NCI-H526 (cell line): ENCODE measurements around the gene ADRA2C.

Source experiments
- DNase-seq, 2 experiments: peaks; one replicate each; lab custom pipeline; 2025; lab: John Stamatoyannopoulos, UW

Gene ADRA2C

DNA sequence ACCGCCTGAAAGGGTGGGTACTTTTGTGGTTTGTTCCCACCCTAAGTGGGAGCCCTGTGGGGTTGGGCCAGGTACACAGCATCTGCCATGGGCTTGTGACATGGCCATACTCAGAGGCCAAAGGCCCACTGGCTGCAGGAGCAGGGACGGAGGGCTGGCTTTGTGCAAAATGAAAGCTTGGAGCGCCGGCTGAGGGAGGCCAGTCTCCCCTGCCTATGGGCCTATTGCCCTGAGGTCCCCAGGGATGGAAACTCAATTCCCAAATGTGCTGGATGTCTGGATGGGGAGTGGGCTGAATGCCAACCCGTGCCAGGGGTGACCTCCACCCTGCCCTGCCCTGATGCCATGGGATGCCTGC is 10.8 kb downstream of the ADRA2C start:
- DNase-seq, result no peak

DNA sequence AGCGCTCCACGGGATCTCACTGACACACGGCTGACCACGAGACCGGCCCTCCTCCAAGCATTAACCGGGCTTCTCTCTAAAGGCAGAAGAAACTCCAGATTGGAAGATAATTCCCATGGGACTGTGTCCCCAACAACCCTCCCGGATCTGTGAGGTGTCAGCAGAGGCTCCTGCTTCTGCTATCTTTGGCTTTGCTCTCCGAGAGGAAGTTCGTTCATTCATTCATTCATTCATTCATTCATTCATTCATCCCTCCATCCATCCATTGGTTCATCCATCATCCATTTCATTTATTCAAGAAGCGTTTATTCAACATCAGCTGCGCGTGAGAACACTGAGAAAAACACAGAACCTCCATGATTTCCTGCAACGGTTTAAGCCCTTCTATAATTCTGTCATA is 11.5 kb downstream of the ADRA2C start:
- no peak for DNase-seq

DNA sequence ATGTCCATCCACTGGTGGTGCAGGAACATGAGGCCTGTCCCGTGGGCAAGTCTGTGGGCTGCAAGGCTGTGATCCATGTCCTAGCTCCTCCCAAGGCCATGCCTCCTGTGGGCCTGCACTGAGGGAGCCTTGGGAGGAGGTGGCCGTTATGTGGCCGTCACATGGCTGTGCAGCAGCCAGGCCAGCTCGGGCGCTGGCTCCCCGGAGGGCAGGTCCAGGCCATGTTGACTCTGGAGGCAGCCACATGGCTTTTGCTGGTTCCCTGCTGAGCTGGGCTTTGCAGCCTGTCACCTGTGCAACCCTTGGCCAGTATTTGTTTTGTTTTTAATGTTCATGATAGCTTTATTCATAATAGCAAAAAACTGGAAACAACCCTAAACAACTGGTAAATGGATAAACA is 13.3 kb downstream of the ADRA2C start:
- DNase-seq, result no peak

DNA sequence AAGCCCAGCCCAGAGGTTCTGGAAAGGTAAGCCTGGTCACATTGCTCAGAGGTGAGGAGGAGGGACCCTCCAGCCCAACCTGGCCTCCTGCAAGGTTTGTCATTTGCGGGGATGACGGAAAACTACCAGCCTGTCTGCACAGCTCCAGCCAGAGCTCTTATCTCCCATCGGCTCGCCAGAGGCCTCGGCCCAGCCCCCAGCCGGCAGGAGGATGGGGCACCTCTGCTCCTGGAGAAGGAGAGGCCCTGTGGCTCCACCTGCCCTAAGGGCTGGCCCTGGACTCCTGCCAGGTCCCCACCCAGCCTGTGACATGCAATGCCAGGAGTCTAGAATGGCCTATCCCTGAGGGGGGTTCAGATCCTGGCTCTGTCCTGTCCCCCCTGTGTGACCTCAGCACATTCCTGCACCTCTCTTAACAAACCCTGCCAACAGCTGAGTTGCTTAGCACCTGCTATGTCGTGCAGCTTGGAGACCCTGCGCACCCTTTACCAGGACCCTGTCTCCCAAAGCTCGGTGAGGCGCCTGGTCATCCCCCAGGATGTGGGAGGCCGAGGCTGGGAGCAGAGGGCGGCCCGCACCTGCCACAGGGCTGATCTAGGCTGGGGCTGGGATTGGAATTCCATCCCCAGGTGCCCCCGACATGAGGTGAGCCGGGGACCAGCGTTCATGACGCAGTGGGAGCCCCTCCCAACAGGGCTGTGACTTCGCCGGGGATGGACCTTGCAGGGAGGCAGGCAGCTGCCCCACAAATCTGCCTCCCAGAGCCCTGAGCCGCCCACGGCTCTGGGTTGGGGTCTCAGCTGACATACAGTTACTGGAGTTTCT is 14.4 kb downstream of the ADRA2C start:
- peak in 1 of 2 experiments; percentile 52 for DNase-seq

DNA sequence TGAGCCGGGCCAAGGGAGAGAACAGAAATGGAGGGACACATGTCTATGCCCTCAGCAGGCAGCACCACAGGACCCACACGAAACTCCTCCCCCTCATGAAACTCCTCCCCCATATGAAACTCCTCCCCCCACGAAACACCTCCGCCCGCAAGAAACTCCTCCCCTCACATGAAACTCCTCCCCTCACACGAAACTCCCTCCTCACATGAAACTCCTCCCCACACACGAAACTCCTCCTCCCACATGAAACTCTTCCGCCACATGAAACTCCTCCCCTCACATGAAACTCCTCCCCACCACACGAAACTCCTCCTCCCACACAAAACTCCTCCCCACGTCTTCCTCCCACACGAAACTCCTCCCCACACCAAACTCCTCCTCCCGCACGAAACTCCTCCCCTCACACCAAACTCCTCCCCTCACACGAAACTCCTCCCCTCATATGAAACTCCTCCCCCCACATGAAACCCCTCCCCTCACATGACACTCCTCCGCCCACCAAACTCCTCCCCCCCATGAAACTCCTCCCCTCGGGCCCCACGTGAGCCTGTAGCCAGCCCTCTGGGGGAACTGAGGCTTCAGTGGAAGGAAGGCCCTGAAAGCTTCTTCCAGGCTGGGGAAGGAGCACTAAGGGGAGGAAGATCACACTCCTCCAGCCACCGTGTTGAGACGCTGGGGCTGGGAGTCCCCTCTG is 15.2 kb downstream of the ADRA2C start:
- no peak for DNase-seq

DNA sequence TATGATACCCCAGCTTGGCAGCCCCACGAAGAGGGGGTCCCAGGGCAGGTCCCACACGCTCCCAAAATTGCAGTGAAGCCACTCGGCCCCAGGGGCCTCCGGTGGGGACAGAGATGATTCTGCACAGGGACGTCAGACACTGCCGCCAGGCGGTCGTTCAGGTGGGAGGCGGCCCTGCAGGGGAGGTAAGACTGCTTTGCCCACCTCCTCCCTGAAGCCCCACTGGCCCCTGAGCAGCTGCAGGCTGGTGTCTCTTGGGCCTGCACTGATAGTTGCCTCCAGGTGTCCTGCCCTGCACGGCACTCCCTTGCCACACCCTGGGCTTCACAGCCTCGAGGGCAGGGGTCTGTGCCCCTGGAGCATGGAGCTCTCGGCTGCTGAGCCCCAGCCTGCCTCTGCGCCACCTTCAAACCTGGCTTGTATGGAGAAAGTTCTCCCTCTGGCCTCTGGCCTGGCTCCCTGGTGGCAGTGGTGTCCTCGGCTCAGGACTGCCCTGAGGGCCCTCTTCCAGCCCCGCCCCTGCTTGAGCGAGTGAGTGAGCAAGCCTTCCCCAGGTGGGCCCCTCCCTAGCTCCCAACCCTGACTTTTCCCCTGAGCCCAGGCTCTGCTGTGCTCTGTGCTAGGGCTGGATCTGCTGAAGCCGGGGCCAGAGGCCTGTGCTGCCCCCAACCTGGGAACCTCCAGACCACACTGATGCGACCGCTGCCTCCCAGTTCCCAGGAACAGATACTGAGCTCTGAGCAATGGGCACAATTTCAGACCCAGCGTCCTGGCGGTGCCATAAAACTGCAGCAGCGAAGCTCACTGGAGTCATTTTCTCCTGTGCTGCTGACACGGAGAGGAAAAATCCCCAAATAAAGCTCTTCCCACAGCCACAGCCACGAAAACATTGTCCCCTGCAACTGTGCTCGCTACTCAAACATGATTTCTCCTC is 16.1 kb downstream of the ADRA2C start:
- peak in 1 of 2 experiments; percentile 28 for DNase-seq

DNA sequence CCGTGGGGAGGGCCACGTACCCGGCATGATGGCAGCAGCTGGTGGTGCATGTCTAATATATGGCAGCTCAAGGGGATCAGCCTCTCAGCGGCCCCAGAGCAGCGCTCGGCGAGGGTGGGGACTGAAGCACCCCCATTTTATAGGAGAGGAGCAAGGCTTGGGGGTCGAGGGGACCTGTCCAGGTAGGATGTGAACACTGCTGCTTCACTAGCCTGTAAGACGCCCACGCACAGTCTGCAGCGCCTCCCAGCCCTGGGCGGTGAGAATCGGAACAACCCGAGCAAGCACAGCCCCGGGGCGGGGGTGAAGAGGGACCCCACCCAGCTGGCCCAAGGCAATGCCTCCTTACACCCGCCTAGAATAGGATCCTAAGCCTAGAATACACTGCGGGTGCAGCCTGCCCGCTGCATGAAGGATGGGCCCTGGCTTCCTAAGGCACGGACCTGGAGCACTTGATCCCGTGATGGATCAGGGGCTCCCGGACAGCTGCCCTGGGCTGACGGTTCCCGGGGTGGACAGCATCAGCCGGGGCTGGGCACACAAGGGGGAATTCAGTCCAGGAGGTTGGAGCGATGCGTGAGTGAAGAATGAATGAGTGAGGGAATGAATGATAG is 17.6 kb downstream of the ADRA2C start:
- peak; percentile 35 to 83 for DNase-seq

DNA sequence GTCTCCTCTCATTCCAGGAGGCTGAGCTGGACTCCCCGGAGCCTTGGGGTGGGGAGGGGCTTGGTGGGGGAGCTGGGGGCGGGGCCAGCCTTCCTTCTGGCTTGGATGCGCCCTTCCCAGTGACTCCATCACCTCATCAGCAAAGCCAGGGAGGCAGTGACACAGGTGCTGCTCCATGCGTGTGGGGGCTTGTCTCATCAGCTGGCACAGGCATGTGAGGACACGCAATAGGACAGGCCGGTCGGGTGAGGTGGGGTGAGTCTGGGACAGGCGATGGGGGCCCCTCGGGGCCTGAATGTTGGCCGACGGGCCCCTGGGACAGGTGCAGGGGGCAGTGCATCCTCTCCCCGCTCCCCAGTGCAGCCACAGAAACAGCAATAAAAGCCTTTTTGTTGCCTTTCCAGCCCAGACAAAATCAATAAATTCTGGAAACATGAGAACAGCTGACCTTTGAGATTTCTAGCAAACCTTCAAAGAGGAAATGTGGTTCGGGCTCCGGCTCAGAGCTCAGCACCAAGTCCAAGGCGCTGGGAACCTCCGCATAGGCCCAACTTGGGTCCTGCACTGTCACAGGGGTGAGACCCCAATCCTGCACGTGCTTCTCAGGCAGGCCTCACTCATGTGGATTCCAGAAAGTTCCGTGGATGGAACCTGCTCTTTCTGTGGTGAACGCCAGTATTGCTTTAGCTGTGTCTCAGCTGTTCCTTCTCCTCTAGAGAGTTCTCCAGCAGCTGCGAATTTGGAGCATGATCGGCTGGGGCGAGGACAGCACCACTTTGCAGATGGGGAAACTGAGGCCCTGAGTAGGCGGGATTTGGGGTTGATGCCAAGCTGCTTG is 18.5 kb downstream of the ADRA2C start:
- peak; percentile 75 to 85 for DNase-seq

DNA sequence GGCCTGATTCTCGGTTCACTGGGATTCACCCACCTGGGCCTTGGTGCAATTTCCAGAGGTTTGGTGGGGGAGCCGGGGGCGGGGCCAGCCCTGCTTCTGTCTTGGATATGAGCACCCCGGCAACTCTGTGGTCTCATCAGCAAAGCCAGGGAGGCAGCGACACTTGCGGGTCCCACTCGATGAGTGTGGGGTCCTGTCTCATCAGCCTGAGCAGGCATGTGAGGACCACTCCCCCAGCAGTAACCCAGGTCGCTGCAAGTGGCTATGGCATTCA is 19.0 kb downstream of the ADRA2C start:
- no peak for DNase-seq

DNA sequence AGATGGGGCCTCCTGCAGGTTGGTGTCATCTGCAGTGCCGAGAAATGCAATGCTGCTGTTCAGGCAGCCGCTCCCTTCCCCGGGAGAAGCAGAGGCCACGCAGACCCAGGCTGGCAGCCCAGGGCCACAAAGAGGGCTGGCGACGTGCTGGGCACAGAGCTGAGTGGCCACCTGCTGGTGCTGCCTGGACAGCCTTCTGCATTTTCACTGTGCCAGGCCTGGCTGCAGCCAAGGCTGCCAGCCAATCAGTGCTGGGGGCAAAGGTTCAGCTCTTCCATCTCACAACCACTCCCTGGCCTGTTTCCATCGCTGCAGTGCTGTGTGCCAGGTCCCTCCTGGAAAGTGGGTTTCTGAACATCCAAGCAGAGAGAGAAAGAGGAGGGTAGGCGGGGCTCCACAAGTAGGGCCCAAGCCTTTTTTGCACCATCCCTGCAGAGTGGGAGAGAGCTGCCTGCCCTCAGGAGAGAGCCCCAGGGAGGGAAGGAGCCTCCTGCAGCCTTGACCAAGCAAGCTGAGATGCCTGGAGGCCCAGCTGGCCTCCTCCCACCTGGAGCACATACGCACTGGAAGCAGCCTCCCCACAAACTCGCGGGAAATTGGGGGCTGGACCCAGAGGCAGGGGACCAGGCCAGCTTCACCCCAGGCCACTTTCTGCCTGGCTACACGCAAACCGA is 20.1 kb downstream of the ADRA2C start:
- DNase-seq, result peak in 1 of 2 experiments; percentile 59

DNA sequence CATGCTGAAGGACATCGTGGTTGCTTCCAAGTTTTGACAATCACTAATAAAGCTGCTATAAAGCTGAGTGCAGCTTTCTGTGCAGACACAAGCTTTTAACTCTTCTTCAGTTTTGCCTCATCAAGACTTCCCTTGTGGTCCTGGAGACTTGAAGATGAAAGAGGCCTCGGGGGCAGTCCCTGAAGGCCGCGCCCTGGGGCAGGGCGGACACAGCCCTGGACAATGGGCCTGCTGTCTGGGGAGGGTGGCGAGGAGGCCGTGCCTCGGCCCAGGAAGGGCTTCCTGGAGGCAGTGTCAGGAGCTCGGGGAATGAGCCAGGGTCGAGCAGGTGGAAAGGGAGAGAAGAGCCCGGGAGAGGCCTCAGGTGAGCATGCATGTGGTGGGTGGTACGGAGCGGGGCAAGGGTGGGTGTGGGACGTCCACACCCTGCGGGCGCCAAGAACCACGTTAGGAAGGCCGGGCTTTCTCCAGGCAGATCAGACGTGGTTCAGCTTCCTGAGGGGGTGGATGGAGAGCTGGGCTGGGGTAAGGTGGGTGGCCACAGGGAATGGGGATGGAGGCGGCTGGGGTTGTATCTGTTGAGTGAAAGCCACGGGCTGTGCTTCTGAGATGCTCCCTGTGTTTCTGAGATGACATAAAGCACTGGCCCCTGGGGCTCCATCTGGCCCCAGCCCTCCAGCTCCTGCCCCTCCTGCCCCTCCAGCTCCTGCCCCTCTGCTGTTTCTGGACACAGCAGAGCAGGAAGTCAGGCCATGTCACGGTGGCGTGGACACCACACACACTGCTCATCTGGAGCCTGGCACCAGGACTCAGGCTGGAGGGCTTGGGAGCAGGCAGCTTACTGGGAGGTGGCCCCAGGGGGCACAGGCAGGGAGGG is 21.5 kb downstream of the ADRA2C start:
- DNase-seq, result no peak

DNA sequence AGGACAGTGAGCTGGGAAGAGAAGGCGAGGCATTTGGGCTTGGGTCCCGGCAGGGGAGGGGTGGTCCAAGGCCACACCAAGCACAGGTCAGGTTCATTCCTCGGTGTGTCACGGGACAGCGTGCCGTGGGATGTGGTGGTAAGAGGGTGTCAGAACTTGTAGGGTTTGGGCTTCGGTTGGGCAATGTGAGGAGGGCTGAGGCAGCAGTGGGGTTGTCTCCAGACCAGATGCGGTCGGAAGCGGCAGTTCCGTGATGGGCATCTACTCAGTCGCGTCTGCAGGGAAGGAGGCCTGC is 22.1 kb downstream of the ADRA2C start:
- DNase-seq, result no peak

DNA sequence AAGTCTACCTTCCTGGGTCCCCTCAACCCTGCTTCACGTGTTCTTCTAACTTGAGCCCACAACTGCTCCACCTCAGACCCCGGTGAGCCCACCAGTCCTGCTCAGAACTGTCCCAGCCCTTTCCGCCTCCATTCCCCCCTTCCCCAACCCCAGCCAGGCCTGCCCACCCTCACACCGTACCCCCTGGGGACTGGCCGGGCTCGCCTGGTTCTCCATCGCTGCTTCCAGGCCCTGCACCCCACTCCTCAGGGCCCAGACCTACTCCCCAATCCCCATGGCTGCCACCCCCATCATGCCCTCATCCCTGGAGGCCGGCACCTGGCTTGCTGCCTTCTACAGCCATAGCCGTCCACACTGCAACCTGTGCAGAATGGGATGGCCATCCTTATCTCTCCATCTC is 23.4 kb downstream of the ADRA2C start:
- DNase-seq, result no peak

DNA sequence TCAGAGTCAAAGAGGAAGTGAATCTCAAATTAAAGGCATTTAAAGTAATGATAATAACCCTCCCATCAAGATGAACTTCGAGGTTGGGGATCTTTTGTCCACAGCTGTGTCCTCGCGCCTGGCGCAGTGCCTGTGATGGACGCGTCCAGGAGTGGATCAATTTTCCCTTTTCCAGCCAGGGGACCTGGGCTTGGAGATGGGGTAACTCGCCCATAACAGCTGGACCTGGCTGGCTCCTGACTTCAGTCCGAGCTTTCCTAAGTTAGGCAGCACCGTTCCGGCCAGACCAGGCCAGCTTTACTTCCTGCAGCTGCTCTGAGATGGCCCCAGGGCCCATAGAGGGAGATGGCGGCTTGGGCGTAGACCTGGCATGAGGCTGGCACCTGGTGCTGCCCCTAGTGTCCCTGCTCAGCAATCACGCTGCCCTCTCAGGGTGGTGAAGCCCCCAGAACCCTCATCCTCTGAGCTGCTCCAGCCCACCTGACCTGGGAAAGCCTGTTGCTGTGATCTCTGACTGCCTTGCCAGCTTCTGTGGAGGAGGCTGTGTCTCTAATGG is 23.9 kb downstream of the ADRA2C start:
- no peak for DNase-seq

DNA sequence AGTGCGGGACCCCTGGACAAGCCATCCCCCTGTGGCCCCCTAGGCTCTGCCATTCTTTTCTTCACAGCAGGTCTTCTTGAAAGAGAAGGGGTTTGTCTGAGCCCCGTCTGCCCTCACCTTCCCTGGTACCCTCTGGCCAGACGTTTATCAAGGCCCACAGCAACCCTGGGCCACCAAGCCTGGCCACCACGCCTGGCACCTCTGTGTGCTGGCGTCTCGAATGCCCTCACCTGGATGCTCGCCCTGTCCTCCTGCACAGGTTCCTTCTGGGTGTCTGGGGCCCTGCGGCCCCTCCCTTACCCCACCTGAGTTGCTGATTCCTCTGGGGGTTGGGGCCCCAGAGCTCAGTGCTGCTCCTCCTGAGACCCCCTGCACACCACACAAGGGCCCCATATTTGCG is 25.1 kb downstream of the ADRA2C start:
- no peak for DNase-seq

DNA sequence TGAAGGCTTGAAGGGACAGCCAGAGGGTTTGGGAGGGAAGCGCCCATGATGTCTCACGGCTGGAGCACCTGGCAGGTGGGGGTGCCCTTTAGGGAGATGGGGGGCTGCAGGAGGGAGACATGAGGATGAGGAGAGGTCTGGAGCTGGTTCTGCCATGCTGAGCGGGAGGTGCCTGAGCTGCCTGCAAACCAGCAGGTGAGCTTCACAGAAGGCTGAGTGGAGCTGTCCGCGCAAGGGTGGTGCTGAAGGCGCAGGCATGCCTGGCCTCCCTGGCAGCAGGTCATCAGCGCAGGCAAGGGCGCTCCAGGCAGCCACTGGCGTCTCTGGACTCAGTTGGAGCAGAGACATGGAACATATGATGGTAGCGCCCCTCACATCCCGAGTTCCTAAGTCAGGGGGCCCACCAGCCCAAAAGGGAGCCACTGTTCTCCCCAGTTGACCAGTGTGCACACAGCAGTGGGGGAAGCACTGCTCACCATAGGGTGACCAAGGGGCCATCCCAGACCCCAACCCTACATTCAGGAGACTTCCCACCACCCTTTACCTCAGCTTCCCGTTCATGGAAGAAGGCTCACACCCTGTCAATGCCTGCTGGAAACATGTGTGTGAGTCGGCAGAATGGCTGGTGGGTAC is 25.8 kb downstream of the ADRA2C start:
- DNase-seq, result no peak

DNA sequence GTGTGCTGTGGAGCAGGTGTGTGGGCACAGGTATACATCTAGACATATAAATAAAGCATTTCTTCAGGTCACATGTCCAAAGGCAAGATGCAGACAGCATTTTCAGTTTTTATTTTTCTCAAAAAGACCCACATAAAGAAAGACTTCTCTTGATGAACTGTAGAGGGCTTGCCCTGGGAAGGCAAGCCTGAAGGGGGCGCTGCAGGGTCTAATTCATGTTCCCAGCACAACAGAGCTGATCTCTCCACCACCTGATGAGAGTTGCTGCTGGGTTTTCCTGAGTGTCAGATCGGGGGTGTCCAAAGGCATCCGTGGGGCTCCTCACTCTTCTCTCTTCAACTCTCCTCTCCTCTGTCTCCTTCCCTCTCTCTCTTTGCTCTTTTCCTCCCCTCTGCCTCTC is 26.6 kb downstream of the ADRA2C start:
- DNase-seq, result peak; percentile 23 to 65

DNA sequence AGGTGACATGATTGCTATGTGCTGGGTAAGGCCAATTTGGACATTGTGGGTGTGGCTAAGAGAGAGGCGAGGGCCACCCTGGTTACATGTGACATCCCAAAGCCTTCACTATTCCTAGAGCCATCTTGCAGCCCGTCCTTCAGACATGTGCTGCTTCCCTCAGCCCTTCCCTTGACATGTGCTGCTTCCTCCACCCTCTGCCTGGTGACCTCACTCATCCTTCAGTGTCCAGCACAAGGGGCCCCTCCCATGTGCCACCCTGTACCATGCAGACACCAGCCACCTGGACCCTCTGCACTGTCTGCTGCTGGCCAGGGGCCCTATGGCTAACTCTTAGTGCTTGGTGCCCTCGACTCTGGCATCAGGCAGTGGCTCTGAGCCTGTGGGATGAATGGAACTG is 27.4 kb downstream of the ADRA2C start:
- no peak for DNase-seq

DNA sequence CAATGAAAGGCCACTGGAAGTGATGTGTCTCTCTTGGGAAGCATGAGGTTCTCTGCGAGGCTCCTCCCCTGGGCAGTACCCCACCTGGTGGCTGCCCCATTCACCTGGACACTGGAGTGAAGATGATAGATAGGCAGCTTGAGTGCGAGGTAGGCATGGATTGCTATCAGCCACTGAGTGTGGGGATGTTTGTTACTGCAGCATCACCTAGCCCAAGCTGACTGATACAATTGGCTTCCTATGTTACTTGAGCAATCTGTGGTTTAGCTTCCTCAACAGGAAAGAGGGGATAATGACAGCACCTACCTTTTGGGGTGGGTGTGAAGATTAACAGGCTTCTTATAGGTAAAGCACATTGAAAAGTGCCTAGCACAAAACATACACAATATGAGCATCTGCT is 30.8 kb downstream of the ADRA2C start:
- DNase-seq, result no peak
